ENCODE results near the gene SCN4B. TPM values are rescaled to one million over a fixed set of nuclear protein-coding genes. Genes with fewer than 3 reads are reported as not detected.

Gene SCN4B
- total RNA-seq, 1 experiment from 2014 or later = 1.6 TPM

- Histone ChIP-seq H3K79me1 (ENCODE audit: insufficient read depth, low read depth, low read length, poor library complexity, severe bottlenecking) (no peaks in the 10 kb centered on the region), H3K23ac (ENCODE audit: insufficient read length, low read depth, low read length) (no peak overlapping the region), H2AFZ (ENCODE audit: low read length) (no peak overlapping the region), H2BK20ac (ENCODE audit: low read depth, low read length, poor library complexity, severe bottlenecking) (no peak overlapping the region), H3K23me2 (ENCODE audit: insufficient read length, low read depth, low read length, poor library complexity, severe bottlenecking) (no peaks in the 10 kb centered on the region), H4K20me1 (ENCODE audit: control insufficient read depth, insufficient read depth, insufficient read length) (no peaks in the 10 kb centered on the region), H2AK5ac (ENCODE audit: insufficient read length, low read length) (no peak overlapping the region), H4K91ac (ENCODE audit: insufficient read length, low read depth, low read length) (no peak overlapping the region), H2BK15ac (ENCODE audit: low read depth, low read length) (no peak overlapping the region), H3K56ac (ENCODE audit: insufficient read length, low read depth, low read length) (no peak overlapping the region), H3K9ac (ENCODE audit: extremely low read depth, insufficient read length, low read length) (no peak overlapping the region), H3K4ac (ENCODE audit: low read depth, low read length) (no peak overlapping the region), H3K79me2 (ENCODE audit: insufficient read depth, low read length) (no peaks in the 10 kb centered on the region), H3K27me3 (ENCODE audit: insufficient read depth, low read length) (no peaks in the 10 kb centered on the region), H2BK5ac (ENCODE audit: insufficient read length, low read length) (no peak overlapping the region), H3K18ac (ENCODE audit: insufficient read length, low read depth, low read length) (no peak overlapping the region), H3K14ac (ENCODE audit: insufficient read depth, low read length) (no peak overlapping the region), H4K8ac (replicated peaks; ENCODE audit: insufficient read length, low read depth, low read length) (no peak overlapping the region), H3K4me1 (ENCODE audit: insufficient read depth, low read length) (0 out of 2 replicates have a peak, but pooled peaks cover 3% of the 10 kb centered on the region), H3K4me2 (ENCODE audit: insufficient read depth, insufficient read length, low read length) (no peak overlapping the region), H4K5ac (ENCODE audit: insufficient read length, low read depth, low read length) (no peak overlapping the region), H3T11ph (ENCODE audit: low read length) (no peak overlapping the region), H2BK120ac (ENCODE audit: low read depth, low read length, poor library complexity, severe bottlenecking) (no peak overlapping the region), H3K9me3 (ENCODE audit: control insufficient read depth, low read depth, low read length) (no peaks in the 10 kb centered on the region), H3K27ac (ENCODE audit: insufficient read length, low read depth, low read length) (no peak overlapping the region), H2BK12ac (ENCODE audit: insufficient read length, low read depth, low read length) (no peak overlapping the region)
- Mint-ChIP-seq H3K4me1 (peaks cover 6 to 20% of the 10 kb centered on the region in 2 experiments), H3K27ac (no peak overlapping the region), H3K27me3 (ENCODE audit: low read depth) (peaks cover 14% of the 10 kb centered on the region), H3K4me3 (no peak overlapping the region), H3K9me3 (no peaks in the 10 kb centered on the region), H3K36me3 (ENCODE audit: insufficient read depth in 1 of 3, low read depth in 3 of 3) (no peaks in the 10 kb centered on the region; a peak in 1 of 7 replicates)
- TF ChIP-seq CTCF (conservative IDR thresholded peaks at IDR 0.05) = no peak
- no peak for DNase-seq
- no CpG with 5 or more reads among the region's 4 CpGs for WGBS (ENCODE audit: extremely low coverage, insufficient read length, low lambda C conversion rate)
Observed at GRCh38 chr11:118105657-118106305, 46.8 kb downstream of the SCN4B start.
